ENCODE measurements around the gene BASP1.

- TF ChIP-seq EP300 (IDR thresholded peaks at IDR 0.05) (no peak), POLR2A (IDR thresholded peaks at IDR 0.05) (no peak), CTCF (IDR thresholded peaks at IDR 0.05) (no peak)
Observed at GRCh38 chr5:17220469-17220868, 3.0 kb downstream of the BASP1 start.
